GOT3 (cell line): ENCODE measurements around the gene ILKAP.

ENCODE experiments used
- DNase-seq: peaks from one replicate; lab custom pipeline; 2025; ENCODE audit warnings: mixed read lengths; lab: John Stamatoyannopoulos, UW

Gene ILKAP

DNA sequence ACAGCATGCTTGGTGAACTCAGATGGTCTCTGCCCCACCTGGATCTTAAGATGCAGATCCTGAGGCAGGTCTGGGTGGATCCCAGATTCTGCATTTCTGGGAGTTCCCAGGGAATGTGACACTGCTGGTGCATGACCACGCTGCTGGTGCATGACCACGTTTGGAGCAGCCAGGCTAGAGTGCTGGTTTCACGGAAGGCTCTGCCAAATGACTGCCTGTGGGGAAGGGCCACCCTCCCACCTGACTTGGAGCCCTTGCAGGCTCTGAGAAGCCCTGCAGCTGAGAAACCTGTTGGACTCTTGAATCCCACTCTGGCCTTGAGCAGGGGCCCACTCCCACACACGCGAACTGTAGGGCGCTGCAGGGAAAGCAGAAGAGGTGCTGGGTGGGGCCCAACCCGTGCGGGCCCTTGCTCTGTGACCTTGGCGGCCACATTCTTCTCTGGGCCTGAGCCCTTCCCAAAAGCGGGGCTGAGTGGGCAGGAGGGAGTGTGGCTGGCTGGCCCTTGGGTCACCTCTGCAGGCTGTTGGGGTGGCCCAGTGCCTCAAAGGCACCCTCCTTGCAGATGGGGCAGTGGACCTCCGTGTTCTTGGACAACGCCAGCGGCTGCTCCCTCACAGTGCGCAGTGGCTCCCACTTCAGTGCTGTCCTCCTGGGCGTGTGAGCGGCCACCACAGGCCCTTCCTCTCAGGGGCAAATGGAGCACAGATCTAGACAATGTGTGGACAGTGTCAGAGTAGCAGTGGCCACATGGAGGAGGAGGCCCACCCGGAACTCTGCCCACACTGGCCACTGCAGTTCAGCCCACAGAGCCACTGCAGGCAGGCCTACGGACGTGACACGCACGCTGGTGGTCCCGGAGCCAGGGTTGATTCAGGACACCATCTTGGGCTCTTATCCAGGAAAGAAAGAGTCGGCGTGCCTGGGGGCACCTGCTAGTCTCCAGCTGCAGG lies 36.8 kb downstream of the ILKAP start:
- DNase-seq: no peak

DNA sequence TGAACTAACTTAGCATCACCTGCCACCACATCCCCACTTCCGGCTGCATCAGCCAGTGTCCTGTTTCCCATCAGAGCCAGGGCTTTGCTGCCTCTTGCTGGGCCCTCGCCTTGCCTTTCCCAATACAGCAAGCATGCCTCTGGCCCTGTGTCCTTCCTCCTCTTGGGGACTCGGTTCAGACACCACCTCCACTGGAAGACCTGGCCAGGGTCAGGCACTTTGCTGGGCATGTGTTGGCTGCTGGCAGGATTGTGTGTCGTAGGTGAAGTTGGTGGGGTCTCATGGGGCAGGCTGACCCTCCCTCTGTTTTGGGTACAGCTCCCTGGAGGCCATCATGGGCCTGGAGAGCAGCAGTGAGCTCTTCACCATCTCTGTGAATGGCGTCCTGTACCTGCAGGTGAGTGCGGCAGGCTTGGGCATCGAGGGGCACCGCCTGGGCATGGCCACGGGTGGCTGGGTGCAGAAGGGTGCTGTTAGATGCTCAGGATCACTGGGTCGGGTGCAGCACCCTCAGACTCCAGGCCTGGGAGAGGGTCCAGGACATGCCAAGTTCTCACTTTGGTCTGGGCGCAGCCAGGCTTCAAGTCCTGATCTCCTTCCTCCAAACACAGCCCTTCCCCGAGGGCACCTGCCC lies 38.1 kb downstream of the ILKAP start:
- no peak for DNase-seq

DNA sequence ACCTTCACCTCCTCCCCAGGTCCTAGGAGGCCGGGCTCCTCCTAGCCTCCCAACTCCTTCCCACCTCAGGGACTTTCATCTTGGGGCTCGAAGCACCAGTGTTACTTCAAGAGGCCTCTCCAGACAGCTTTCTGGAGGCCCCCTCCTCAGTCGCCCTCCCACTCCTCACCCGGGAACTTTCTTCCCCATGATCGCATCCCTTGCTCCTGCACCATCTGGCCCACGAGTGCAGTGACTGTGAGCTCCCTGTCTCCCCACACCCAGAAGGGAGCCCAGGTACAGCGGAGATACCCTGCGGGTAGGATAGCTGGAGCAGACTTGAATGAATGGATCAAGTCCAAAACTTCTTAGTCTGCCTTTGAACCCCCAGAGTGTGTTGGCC lies 38.6 kb downstream of the ILKAP start:
- DNase-seq: no peak

DNA sequence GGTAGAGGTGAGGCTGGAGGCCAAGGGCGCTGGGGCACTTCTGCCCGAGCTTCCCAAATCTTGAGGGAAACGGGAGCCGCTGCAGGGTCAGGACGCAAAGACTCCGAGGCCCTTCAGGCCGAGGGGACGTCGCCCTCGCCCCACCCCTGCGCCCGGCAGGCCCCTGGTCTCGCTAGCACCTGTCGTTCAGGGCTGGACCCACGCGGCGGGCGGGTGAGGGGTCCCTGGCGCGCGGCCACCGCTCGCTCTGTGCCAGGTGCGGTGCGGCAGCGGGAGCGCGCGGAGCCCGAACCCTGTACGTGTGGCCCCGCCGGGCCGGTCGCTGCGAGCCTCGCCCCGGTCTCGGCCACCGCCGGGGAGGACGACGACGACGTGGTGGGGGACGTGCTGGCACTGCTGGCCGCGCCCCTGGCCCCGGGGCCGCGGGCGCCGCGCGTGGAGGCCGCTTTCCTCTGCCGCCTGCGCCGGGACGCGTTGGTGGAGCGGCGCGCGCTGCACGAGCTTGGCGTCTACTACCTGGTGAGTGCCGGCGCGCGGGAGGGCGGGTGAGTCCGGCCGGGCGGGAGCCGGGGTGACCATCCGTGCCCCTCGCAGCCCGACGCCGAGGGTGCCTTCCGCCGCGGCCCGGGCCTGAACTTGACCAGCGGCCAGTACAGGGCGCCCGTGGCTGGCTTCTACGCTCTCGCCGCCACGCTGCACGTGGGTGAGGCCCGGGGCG lies 39.9 kb downstream of the ILKAP start:
- DNase-seq: no peak

- DNase-seq: no peak
Measured at GRCh38 chr2:238162846-238163441, 40.6 kb downstream of the ILKAP start.

DNA sequence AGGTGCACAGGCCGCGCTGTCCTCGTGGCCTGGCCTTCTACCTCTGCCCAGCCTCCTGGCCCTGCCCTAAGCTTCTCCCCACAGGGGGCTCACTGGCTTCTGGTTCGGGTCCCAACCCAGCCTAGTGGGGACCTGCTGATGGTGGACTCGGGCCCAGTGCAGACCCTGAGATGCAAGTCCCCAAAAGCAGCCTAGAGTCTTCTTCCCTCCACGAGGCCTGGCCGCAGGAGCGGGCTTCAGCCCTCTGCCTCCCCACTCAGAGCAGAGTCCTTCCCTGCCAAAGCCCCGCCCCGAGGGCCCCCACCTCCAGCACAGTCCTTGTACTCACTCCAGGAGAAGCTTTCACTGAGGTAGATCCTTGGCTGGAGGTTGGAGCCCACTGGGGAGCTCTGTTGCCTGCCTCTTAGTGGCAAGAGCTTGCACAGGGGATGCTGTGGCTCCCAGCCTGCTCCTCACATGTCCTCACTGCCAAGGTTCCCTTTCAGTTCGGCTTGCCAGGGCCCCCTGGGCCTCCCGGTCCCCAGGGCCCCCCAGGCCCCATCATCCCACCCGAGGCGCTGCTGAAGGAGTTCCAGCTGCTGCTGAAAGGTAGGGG lies 41.1 kb downstream of the ILKAP start:
- DNase-seq: no peak

DNA sequence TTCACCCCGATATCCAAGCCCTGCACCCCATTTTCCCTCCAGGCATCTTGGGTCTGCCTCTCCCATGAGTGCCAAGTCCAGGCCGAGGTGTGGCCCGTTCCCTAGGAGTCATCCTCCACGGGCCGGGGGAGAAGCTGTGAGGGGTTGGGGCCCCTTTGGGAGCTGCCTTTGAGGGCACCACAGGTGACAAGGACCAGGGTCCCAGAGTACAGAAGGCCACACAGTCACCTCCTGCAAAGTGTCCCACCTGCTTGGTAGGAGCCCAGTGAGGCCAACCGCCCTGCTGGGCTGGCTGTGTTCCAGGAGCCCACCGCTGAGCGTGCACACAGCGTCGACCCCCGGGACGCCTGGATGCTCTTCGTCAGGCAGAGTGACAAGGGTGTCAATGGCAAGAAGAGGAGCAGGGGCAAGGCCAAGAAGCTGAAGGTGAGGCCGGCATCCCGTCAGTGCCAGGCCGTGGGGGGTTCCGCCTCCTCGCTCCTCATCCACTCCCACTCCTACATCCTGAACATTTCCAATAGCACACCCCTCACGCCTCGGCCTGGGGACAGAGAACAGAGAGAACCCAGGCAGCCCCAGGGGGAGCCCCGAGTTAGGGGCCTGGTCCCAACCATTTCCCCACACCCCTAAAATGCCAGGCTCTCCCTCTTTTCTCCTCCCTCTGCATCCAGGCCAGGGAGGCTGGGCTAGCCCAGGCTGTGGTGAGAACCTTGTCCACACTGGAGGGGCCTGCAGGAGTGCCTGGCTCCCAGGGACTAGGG lies 42.0 kb downstream of the ILKAP start:
- DNase-seq: no peak

- no peak for DNase-seq
Measured at GRCh38 chr2:238160206-238161129, 43.0 kb downstream of the ILKAP start.

DNA sequence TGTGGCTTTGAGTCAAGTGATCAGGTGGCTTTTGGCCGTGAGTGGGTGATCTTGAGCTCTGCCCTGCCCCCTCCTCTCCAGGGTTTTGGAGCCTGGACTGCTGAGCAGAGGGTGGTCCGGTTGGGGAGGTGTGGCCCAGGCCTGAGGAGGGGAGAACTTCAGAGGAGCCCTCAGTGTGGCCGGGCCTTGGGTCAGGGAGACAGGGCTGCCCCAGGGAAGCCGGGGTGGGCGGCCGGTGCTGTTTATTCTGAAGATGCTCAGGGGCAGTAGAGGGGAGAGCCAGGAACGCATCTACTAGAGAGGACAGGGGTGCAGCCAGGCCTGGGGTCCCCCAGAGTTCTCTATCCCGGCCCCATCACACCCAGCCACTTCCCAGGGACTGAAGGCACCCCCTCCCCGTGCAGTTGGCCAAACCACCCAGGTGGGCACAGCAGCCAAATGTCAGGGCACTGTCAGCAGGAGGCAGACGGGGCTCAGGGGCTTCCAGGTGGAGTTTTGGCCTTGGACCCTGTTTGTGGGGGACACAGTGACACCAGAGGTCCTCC lies 43.8 kb downstream of the ILKAP start:
- no peak for DNase-seq

DNA sequence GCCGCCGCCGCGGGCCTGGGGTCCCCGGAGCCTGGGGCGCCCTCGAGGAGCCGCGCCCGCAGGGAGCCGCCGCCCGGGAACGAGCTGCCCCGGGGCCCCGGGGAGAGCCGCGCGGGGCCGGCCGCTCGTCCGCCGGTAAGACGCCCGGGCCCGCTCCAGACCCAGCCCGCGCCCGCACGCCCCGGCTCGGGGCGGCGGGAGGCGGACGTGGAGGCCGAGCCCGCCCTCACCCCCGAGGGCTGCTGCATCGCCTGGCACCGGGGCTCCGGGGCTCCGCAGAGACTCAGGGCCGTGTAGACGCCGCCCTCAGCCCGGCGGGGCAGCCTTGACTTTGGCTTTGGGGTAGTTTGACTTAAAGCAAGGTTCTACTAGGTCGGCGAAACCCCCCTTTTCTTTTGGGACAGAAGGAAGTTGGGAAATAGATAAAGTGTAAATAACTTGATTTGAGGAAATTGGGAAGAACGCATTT lies 44.4 kb downstream of the ILKAP start:
- DNase-seq: no peak

GRCh38 chr2:238158509-238159070 lies 44.9 kb downstream of the ILKAP start, which contains the start of gene ERFE:
TSS of gene ERFE (plus strand) at chr2:238158970. CDS start at chr2:238159008, 38 bp downstream.
- no peak for DNase-seq

- no peak for DNase-seq
Measured at GRCh38 chr2:238158018-238158508, 45.4 kb downstream of the ILKAP start.

GRCh38 chr2:238157506-238158017 lies 45.9 kb downstream of the ILKAP start:
- no peak for DNase-seq

GRCh38 chr2:238155761-238156694 lies 47.5 kb downstream of the ILKAP start:
- no peak for DNase-seq

DNA sequence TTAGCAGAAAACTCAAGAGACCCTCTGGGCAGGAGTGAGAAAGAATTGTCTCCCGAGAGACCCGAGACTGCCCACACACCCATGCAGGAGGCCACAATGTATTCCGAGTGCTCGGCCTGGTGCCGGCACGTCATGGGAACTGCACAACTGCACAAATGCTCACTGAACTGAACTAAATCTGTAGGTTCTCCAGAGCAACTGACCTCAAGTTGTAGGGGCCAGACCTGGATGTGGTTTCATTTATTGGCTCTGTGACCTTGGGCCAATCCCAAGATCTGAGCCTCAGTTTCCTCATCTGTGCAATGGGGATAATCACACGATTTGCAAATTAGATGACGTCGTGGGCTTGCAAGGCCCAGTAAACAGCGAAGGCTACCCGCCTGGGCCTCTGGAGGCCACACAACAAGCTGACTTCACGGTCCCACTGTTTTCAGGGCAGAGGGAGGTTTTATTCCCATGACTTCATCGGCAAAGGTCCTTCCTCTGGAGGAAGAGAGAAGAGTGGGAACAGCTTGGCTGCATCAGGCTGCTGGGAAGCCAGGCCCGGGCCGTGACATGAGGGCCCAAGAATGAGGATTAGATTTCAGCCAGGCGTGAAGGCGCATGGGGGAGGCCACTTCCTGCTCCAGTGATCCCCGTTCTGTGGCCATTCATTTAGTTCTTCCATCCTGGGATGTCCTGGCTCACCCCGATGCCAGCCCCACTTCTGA lies 48.3 kb downstream of the ILKAP start:
- no peak for DNase-seq

DNA sequence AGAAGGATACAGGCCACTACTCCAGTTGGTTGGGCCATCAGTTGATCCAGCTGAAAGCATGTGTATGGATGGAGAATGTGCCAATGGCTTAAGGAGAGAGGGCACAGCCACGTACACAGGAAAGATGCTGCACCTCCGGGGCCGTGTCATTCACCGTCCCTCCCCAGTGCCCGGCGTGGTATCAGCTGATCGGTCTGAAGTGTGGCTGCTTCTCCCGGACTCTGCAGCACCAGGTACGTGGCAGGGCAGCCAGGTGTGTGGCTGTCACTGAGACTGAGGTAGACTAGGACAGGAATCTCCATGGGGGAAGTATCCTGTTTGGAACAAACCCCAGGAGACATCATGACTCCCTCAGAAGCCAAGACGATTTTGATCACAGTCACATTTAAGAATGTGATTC lies 48.9 kb downstream of the ILKAP start:
- DNase-seq: no peak
